IPS-11a (cell line): Measurements from ENCODE around the gene BCL2.

Experiments used
- H3K4me3 ChIP-seq: one replicate; pipeline ENCODE4 v1.5.1; 2013; ENCODE audit warnings: low read depth, low read length, control low read depth

Gene BCL2

GRCh38 chr18:63311118-63312018 lies 8.2 kb downstream of the BCL2 start:
- H3K4me3 ChIP-seq = no peak overlapping the region

- H3K4me3 ChIP-seq = no peak overlapping the region
These were observed 10.1 kb downstream of the BCL2 start for GRCh38 chr18:63309422-63309821.

DNA sequence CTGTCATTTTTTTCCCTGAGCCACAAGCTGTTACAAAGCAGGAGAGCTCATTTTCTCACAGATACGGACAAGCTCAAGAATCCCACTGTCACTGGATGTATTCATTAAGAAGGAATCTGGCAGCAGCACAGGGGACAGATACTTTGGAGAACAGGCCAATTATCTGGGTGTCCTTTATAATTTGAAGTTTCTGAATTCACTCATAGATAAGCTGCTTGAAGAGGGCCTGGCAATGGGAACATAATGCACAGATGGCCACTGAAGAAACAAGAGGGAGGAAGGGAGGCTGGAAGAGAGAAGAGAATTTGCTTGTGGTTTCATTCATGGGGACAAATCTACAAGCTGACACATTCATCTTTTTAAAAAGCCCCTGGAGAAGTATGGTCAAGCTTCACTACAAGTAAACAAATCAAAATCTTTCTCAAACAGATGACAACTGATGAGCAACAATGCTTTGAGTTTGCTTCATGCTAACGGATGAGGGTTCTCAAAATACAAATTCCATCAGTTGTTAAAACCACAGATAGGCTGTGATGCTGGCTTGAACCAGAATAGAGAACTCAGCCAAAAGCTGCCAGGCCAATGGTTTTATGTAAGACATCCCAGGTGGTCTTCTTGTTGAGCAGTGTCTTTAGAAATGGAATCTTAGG lies 11.9 kb downstream of the BCL2 start:
- H3K4me3 ChIP-seq = no peak overlapping the region

- H3K4me3 ChIP-seq = no peak overlapping the region
These were observed 12.6 kb downstream of the BCL2 start for GRCh38 chr18:63306819-63307550.

GRCh38 chr18:63306249-63306648 lies 13.3 kb downstream of the BCL2 start:
- no peak overlapping the region for H3K4me3 ChIP-seq

GRCh38 chr18:63303547-63303946 lies 16.0 kb downstream of the BCL2 start:
- H3K4me3 ChIP-seq = no peak overlapping the region

DNA sequence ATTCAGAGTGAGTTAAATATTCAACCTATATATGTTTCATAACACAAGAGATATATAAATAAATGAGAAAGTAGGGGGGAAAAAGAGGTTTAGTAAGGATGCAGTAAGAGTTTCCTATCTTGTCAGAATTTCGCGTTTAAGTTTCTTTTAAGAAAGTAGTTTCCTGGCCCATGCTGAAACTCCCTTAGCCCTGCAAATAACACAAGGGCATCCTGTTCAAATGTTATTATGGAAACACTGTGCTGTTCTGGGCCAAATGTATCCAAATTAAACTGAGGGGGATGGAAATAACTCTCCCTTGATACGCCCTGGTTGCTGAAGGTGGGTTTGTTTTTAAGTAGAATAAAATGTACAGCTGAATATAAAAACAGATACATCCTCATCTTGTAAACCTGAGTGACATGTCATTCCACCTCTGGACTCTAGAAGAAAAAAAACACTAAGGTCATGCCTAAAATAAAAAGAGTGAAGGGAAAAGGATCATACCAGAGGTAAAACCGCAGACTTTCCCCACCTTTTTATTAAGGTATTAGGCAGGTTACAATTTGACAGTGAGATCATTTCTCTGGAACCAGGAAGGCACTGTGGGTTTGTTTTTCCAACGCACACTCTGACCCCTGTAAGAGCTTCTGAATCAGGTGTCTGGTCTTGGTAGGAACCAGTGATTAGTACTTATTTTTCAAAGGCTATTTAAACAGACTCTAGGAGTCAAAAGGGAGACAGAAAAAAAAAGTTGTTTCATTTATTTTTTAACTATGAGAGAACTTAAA lies 16.7 kb downstream of the BCL2 start:
- no peak overlapping the region for H3K4me3 ChIP-seq

- H3K4me3 ChIP-seq = no peak overlapping the region
These were observed 17.3 kb downstream of the BCL2 start for GRCh38 chr18:63302220-63302619.

DNA sequence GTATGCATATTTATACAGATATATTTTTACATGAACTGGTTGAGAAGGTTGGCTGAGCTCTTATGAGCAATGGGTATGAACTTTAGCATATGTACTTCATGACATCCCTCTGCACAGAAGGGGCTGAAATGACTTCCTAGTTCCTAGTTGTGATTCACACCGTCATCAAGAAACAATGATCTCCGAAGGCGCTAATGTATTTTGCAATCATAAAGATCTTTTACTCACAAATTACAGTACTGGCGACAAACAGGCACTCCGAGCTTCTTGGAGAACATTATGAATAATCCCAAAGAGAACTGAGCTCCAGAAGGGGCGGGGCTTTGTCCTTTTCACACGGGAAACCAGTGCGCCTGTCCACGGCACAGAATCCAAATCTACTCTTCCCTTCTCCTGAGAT lies 18.1 kb downstream of the BCL2 start:
- no peak overlapping the region for H3K4me3 ChIP-seq

GRCh38 chr18:63299837-63300745 lies 19.5 kb downstream of the BCL2 start:
- H3K4me3 ChIP-seq = no peak overlapping the region

DNA sequence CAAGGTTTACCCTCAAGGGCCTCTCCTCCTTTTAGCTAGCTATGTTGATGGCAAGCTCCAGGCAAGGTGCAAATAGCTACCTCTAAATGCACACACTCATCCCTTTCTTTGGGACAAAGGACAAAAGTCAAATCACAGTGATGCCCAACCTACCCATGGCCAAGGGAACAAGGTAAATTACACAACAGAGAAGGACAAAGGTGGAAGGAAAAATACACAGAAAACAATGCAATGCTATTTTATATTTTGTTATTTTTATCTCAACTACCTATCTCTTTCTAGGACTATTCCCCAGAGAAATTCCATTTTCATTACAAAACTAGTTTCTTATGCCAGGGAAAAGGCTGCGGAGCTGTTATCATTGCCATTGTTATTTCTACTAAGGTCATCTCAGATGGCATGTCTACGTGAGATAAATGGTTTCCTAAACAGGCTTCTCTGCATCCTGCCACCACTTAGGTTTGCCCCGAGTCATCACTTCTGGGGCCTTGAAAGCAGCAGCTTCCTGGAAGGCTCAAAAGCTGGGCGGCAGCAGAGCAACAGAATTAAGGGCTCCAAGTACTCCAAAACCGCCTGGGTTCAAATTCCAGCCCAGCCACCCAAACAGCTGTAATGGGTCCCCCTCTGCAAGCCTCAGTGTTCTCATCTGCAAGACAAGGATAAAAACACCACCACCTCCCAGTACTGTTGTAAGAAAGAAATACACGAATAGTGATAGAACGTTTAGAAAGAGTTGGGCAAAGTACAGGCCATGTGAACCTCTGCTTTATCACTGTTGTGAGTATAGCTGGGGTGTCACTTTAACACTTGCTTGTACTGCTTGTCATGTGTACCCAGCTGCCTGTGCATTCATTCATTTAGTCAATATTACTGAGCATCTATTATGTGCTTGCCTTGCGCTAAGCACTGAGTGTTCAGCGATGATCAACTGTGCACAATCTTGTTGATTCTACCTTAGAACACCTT lies 20.9 kb downstream of the BCL2 start:
- no peak overlapping the region for H3K4me3 ChIP-seq

DNA sequence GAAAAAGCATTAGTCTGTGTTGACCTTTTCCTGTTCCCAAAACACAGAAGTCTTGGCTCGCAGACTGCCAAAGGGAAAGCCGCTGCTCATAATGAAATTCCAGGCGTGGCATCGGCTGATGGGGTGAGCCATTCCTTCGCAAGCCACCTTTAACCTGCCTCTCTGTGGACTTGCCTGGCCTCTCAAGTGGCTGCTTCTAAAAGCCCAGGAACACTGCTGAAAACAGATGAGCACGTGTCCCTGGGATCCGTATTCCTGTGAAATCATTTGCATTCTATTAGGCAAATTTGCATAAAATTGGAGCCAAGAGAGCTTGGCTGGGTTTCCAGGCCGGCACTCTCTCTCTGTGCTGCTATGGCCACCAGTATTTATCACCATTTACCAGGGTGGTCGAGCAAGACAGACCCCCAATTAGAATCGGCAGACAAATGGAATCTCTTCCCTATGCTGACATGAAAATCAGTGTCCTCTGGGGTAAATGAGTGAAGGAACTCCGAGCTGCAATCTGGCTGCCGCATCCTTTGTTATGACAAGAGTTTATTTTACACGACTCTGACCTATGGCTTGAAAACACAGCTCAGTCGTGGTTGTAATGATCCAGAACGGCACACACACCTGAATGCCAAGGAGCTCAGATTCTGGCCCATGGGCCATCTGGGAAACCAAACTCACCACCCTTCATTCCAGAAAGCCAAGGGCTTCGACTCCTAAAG lies 21.7 kb downstream of the BCL2 start:
- H3K4me3 ChIP-seq = no peak overlapping the region

GRCh38 chr18:63293935-63294334 lies 25.6 kb downstream of the BCL2 start:
- H3K4me3 ChIP-seq = no peak overlapping the region

- H3K4me3 ChIP-seq = no peak overlapping the region
These were observed 26.5 kb downstream of the BCL2 start for GRCh38 chr18:63292831-63293683.

- no peak overlapping the region for H3K4me3 ChIP-seq
These were observed 28.3 kb downstream of the BCL2 start for GRCh38 chr18:63291278-63291677.

GRCh38 chr18:63290821-63291200 lies 28.8 kb downstream of the BCL2 start:
- H3K4me3 ChIP-seq = no peak overlapping the region

- H3K4me3 ChIP-seq = no peak overlapping the region
These were observed 29.3 kb downstream of the BCL2 start for GRCh38 chr18:63290166-63290820.
